Measurements from ENCODE around the gene FBXL15. TPM values are rescaled to one million over a fixed set of nuclear protein-coding genes. Genes with fewer than 3 reads are reported as not detected.

Gene FBXL15
- total and polyA plus RNA-seq, 2 of the 13 experiments (the other 11 are each of a cell fraction or from before 2014, with no cell fraction given) = 4.3 to 8.3 TPM

- TF ChIP-seq TGIF2 (CRISPR knock-in tag; IDR thresholded peaks at IDR 0.05) (peak; percentile 78), ZNF30 (CRISPR knock-in tag; IDR thresholded peaks at IDR 0.05) (no peak), ZBTB7A (CRISPR knock-in tag; IDR thresholded peaks at IDR 0.05) (peak; percentile 67; the same call in 1 of the 2 replicates), ZNF383 (CRISPR knock-in tag; IDR thresholded peaks at IDR 0.05; ENCODE audit: borderline replicate concordance) (0 out of 2 replicates have a peak, but pooled peaks have one; percentile 43), MED13 (CRISPR knock-in tag; IDR thresholded peaks at IDR 0.05) (no peak), ZNF510 (CRISPR knock-in tag; IDR thresholded peaks at IDR 0.05; ENCODE audit: low read depth) (peak; percentile 94), TBX2 (CRISPR knock-in tag; IDR thresholded peaks at IDR 0.05; ENCODE audit: borderline replicate concordance) (peak; percentile 75), UBTF (CRISPR knock-in tag; IDR thresholded peaks at IDR 0.05) (peak; percentile 81), HMG20A (CRISPR knock-in tag; IDR thresholded peaks at IDR 0.05; ENCODE audit: borderline replicate concordance) (0 out of 2 replicates have a peak, but pooled peaks have one; percentile 26), GMEB2 (CRISPR knock-in tag; IDR thresholded peaks at IDR 0.05; ENCODE audit: low read depth) (0 out of 2 replicates have a peak, but pooled peaks have one; percentile 51), ZSCAN25 (CRISPR knock-in tag; IDR thresholded peaks at IDR 0.05) (peak; percentile 55; the same call in 1 of the 2 replicates), HMGXB3 (CRISPR knock-in tag; IDR thresholded peaks at IDR 0.05; ENCODE audit: borderline replicate concordance) (no peak), ZBTB49 (CRISPR knock-in tag; IDR thresholded peaks at IDR 0.05; ENCODE audit: borderline replicate concordance) (peak; percentile 68; the same call in 1 of the 2 replicates)
Measured at GRCh38 chr10:102422545-102423129, 2.0 kb downstream of the FBXL15 start (continued).

Data from HepG2 (cell line).